T-cell (primary cell): Measurements from ENCODE around the gene RILPL1. TPM values are rescaled to one million over a fixed set of nuclear protein-coding genes. Genes with fewer than 3 reads are reported as not detected.
"Not testable (repeated sequence)": the region's sequence is repeated elsewhere in the genome, so short reads cannot be mapped to it uniquely, and the experiment has no call there.

Experiments
- ATAC-seq, 4 experiments: fragments of 200-7000 bp in 3 of 4; fragments of 150-1000 bp in 1 of 4; cut with Tn5 transposase; replicated peaks in 1 of 4; 1 replicate in 3 of 4; 2 replicates in 1 of 4; pipeline ENCODE4 v1.10.0; 2021; ENCODE audit warnings: moderate library complexity in 3 of 4, mild to moderate bottlenecking in 2 of 4, moderate number of reproducible peaks in 1 of 4
- CTCF ChIA-PET, 2 donors: fragments of 300-600 bp; sonication (Branson Sonifier 250); formaldehyde crosslinking; loops; one replicate each; lab custom pipeline; 2022; ENCODE audit warnings: antibody characterized with exemption in 2 of 2; lab: Charles Lee
- POLR2A ChIA-PET, 2 donors: fragments of 300-600 bp; sonication (Branson Sonifier 250); formaldehyde crosslinking; loops; one replicate each; lab custom pipeline; 2022; ENCODE audit warnings: antibody characterized with exemption in 2 of 2; lab: Charles Lee
- DNase-seq, 35 experiments: peaks; one replicate each; pipeline versions ENCODE4 v3.0.0 to v3.0.0-alpha.2; 2013 to 2023
- H3K27ac ChIP-seq: one replicate; pipeline ENCODE4 v1.5.1; 2013; ENCODE audit warnings: low read length
- H3K27me3 ChIP-seq, 2 experiments: replicated peaks in 1 of 2; 1 replicate in 1 of 2; 2 replicates in 1 of 2; pipeline versions ENCODE4 v1.6.1 to v1.7.0; 2013; ENCODE audit warnings: low read length in 1 of 2, mixed read lengths in 1 of 2; ENCODE audit not compliant: control insufficient read depth in 2 of 2, insufficient read depth in 2 of 2; ENCODE audit errors: extremely low read depth in 1 of 2
- H3K36me3 ChIP-seq, 2 donors: 1 replicate in 1 of 2; 2 replicates in 1 of 2; pipeline versions ENCODE4 v1.6.1 to v1.7.0; 2013; ENCODE audit warnings: low read length in 1 of 2; ENCODE audit not compliant: control insufficient read depth in 2 of 2, insufficient read depth in 1 of 2; ENCODE audit errors: extremely low read depth in 1 of 2
- H3K4me1 ChIP-seq, 2 experiments: 1 replicate in 1 of 2; 2 replicates in 1 of 2; pipeline versions ENCODE4 v1.6.1 to v1.7.0; 2013; ENCODE audit warnings: low read length in 2 of 2, mixed read lengths in 1 of 2; ENCODE audit not compliant: insufficient read depth in 2 of 2, control insufficient read depth in 1 of 2; ENCODE audit errors: extremely low read depth in 1 of 2
- H3K4me3 ChIP-seq, 2 donors: 1 replicate in 1 of 2; 2 replicates in 1 of 2; pipeline versions ENCODE4 v1.5.1 to v1.7.0; 2013; ENCODE audit warnings: mild to moderate bottlenecking in 2 of 2, low read length in 1 of 2, moderate library complexity in 1 of 2; ENCODE audit not compliant: control insufficient read depth in 1 of 2; ENCODE audit errors: extremely low read depth in 1 of 2
- H3K9me3 ChIP-seq: 2 replicates; pipeline ENCODE4 v1.7.0; 2013
- H3K27ac Mint-ChIP-seq, 2 donors: one replicate each; pipeline ENCODE4 v1.8.0; 2020 to 2021; ENCODE audit warnings: mild to moderate bottlenecking in 2 of 2, mixed read lengths in 2 of 2
- H3K27me3 Mint-ChIP-seq, 2 donors: one replicate each; pipeline ENCODE4 v1.8.0; 2021 to 2022; ENCODE audit warnings: mixed read lengths in 2 of 2
- H3K36me3 Mint-ChIP-seq: one replicate; pipeline ENCODE4 v1.8.0; 2021; ENCODE audit warnings: mixed read lengths
- H3K4me1 Mint-ChIP-seq, 3 donors: one replicate each; pipeline ENCODE4 v1.8.0; 2020 to 2022; ENCODE audit warnings: mixed read lengths in 3 of 3, mild to moderate bottlenecking in 1 of 3
- H3K4me3 Mint-ChIP-seq, 3 donors: one replicate each; pipeline ENCODE4 v1.8.0; 2020 to 2022; ENCODE audit warnings: mild to moderate bottlenecking in 3 of 3, mixed read lengths in 3 of 3, moderate library complexity in 3 of 3
- H3K9me3 Mint-ChIP-seq, 3 donors: one replicate each; pipeline ENCODE4 v1.8.0; 2020 to 2022; ENCODE audit warnings: mixed read lengths in 3 of 3
- WGBS: methylation state at CpG from one replicate; pipeline ENCODE4 v1.1.5; 2013; ENCODE audit warnings: missing lambda C conversion rate; ENCODE audit not compliant: insufficient coverage; 5-methylcytosine and 5-hydroxymethylcytosine counted together
- total RNA-seq, 35 experiments: library from RNA in 6 of 35; stranded (reverse) in 6 of 35; fragments of 120-200 nt in 1 of 35; gene quantifications; one replicate each; pipeline versions ENCODE4 v1.2.1 to v1.2.4 and lab custom pipeline; 2013 to 2026

The RILPL1 gene
- total RNA-seq, 5 donors from 2014 or later (not counting 1 experiment from before 2014, with no cell fraction given): 2.8 to 8.9 (median 6.1) TPM

GRCh38 chr12:123572391-123572790 lies 38.9 kb upstream of the RILPL1 start:
- DNase-seq: no peak
- peaks cover 0 to 9% of the 10 kb centered on the region in 2 donors for H3K27me3 Mint-ChIP-seq
- Histone ChIP-seq H3K27me3 (peaks cover 0 to 4% of the 10 kb centered on the region in 2 experiments), H3K4me3 (no peak overlapping the region), H3K4me1 (no peaks in the 10 kb centered on the region), H3K36me3 (no peaks in the 10 kb centered on the region), H3K27ac (no peak overlapping the region), H3K9me3 (no peaks in the 10 kb centered on the region)
- WGBS: no CpG with 5 or more reads among the region's 2 CpGs
- no peak for ATAC-seq
- POLR2A ChIA-PET: no interaction called here
- H3K9me3 Mint-ChIP-seq: no peaks in the 10 kb centered on the region
- CTCF ChIA-PET: interaction anchor here in 1 of 2 donors (0.7 kb wide), 1 partner anchor 1685 kb away, joined by 5 read pairs; no protein-coding TSS in a partner anchor
- no peaks in the 10 kb centered on the region for H3K36me3 Mint-ChIP-seq
- H3K4me1 Mint-ChIP-seq: peaks cover 5 to 7% (median 5%) of the 10 kb centered on the region in 3 donors
- H3K27ac Mint-ChIP-seq: no peak overlapping the region
- no peak overlapping the region for H3K4me3 Mint-ChIP-seq

- CTCF ChIA-PET: interaction anchor here in 1 of 2 donors (0.6 kb wide), 1 partner anchor 1337 kb away, joined by 3 read pairs; no protein-coding TSS in a partner anchor
- no peak for DNase-seq
- 70% methylated on average over 1 of the region's 4 CpGs for WGBS
- no peak for ATAC-seq
- no peaks in the 10 kb centered on the region for H3K36me3 Mint-ChIP-seq
- H3K4me1 Mint-ChIP-seq: peaks cover 5 to 7% (median 5%) of the 10 kb centered on the region in 3 donors
- H3K27ac ChIP-seq: no peak overlapping the region
- no peaks in the 10 kb centered on the region for H3K36me3 ChIP-seq
- H3K9me3 ChIP-seq: no peaks in the 10 kb centered on the region
- peaks cover 0 to 12% of the 10 kb centered on the region in 2 donors for H3K27me3 Mint-ChIP-seq
- H3K4me1 ChIP-seq: no peaks in the 10 kb centered on the region
- no peaks in the 10 kb centered on the region for H3K9me3 Mint-ChIP-seq
- no peak overlapping the region for H3K27ac Mint-ChIP-seq
- H3K27me3 ChIP-seq: peaks cover 0 to 7% of the 10 kb centered on the region in 2 experiments
- no peak overlapping the region for H3K4me3 ChIP-seq
- H3K4me3 Mint-ChIP-seq: no peak overlapping the region
- POLR2A ChIA-PET: no interaction called here
Observed at GRCh38 chr12:123571343-123571813, 37.9 kb upstream of the RILPL1 start.

- no peaks in the 10 kb centered on the region for H3K4me1 Mint-ChIP-seq
- no peak overlapping the region for H3K4me3 ChIP-seq
- H3K4me1 ChIP-seq: no peaks in the 10 kb centered on the region
- peaks cover 0 to 3% of the 10 kb centered on the region in 2 donors for H3K27me3 Mint-ChIP-seq
- H3K36me3 ChIP-seq: no peaks in the 10 kb centered on the region
- 0% methylated on average over 2 of the region's 3 CpGs for WGBS
- DNase-seq: no peak
- ChIA-PET CTCF (interaction anchor here in 1 of 2 donors (0.6 to 0.7 kb wide), 2 partner anchors 142 to 1200 kb away, joined by 3 to 6 read pairs; no protein-coding TSS in a partner anchor), POLR2A (interaction anchor here in 1 of 2 donors (0.6 kb wide), 1 partner anchor 448 kb away, joined by 4 read pairs; no protein-coding TSS in a partner anchor)
- no peak overlapping the region for H3K4me3 Mint-ChIP-seq
- no peaks in the 10 kb centered on the region for H3K36me3 Mint-ChIP-seq
- H3K27ac Mint-ChIP-seq: no peak overlapping the region
- H3K9me3 Mint-ChIP-seq: no peaks in the 10 kb centered on the region
- H3K27ac ChIP-seq: no peak overlapping the region
- H3K27me3 ChIP-seq: peaks cover 0 to 2% of the 10 kb centered on the region in 2 experiments
- ATAC-seq: no peak
- no peaks in the 10 kb centered on the region for H3K9me3 ChIP-seq
Observed at GRCh38 chr12:123559468-123559867, 25.9 kb upstream of the RILPL1 start.

GRCh38 chr12:123558487-123558886 lies 25.0 kb upstream of the RILPL1 start:
- H3K4me3 Mint-ChIP-seq, H3K9me3 Mint-ChIP-seq, H3K27ac ChIP-seq, H3K36me3 ChIP-seq, H3K4me1 ChIP-seq, H3K27me3 ChIP-seq, H3K4me3 ChIP-seq, H3K4me1 Mint-ChIP-seq, POLR2A ChIA-PET, H3K27ac Mint-ChIP-seq, H3K27me3 Mint-ChIP-seq, H3K9me3 ChIP-seq, DNase-seq, H3K36me3 Mint-ChIP-seq, ATAC-seq: not testable (repeated sequence)
- WGBS: 90% methylated on average over 11 of the region's 14 CpGs
- CTCF ChIA-PET: interaction anchor here in 1 of 2 donors (0.6 kb wide), 1 partner anchor 141 kb away, joined by 3 read pairs; no protein-coding TSS in a partner anchor

- H3K27me3 Mint-ChIP-seq, ATAC-seq, H3K9me3 ChIP-seq, H3K4me3 Mint-ChIP-seq, H3K4me1 Mint-ChIP-seq, H3K4me3 ChIP-seq, H3K27ac ChIP-seq, DNase-seq, CTCF ChIA-PET, H3K27me3 ChIP-seq, H3K27ac Mint-ChIP-seq, H3K9me3 Mint-ChIP-seq, H3K36me3 ChIP-seq, POLR2A ChIA-PET, H3K4me1 ChIP-seq, H3K36me3 Mint-ChIP-seq: not testable (repeated sequence)
- WGBS: 100% methylated on average over 1 of the region's 5 CpGs
Observed at GRCh38 chr12:123554843-123555242, 21.3 kb upstream of the RILPL1 start.

GRCh38 chr12:123554136-123554535 lies 20.6 kb upstream of the RILPL1 start:
- H3K4me1 ChIP-seq, POLR2A ChIA-PET, ATAC-seq, H3K4me1 Mint-ChIP-seq, H3K27me3 Mint-ChIP-seq, H3K27me3 ChIP-seq, H3K27ac Mint-ChIP-seq, DNase-seq, H3K9me3 Mint-ChIP-seq, CTCF ChIA-PET, H3K36me3 Mint-ChIP-seq, H3K9me3 ChIP-seq, H3K36me3 ChIP-seq, H3K27ac ChIP-seq, H3K4me3 Mint-ChIP-seq, H3K4me3 ChIP-seq: not testable (repeated sequence)
- WGBS: no CpG with 5 or more reads among the region's 2 CpGs
